ENCODE data around the gene TACR2.

- TF ChIP-seq POLR2AphosphoS5 (IDR thresholded peaks at IDR 0.05; ENCODE audit: low read depth, low read length) = no peak
- no peak for TF ChIP-seq REST (IDR thresholded peaks at IDR 0.05; ENCODE audit: insufficient read depth in 1 of 2, low read depth in 2 of 2, low read length in 2 of 2)
- TF ChIP-seq FOXP2 (optimal IDR thresholded peaks at IDR 0.05; ENCODE audit: borderline replicate concordance, extremely low read depth, extremely low read length, insufficient read depth) = no peak
- TF ChIP-seq TAF1 (IDR thresholded peaks at IDR 0.05; ENCODE audit: borderline replicate concordance, insufficient read depth, low read length) = no peak
Measured at GRCh38 chr10:69456880-69457693, 40.4 kb upstream of the TACR2 start.

Measured in PFSK-1 (cell line).